HepG2 (cell line): Measurements from ENCODE around the gene NPPC. TPM values are rescaled to one million over a fixed set of nuclear protein-coding genes. Genes with fewer than 3 reads are reported as not detected.
A peak's percentile ranks its signal among the peaks of the same experiment; 100 is the strongest.

Source experiments
- ATAC-seq: fragments of 200-7000 bp; cut with Tn5 transposase; 3 replicates; pipeline ENCODE4 v1.9.1; 2020; ENCODE audit warnings: mild to moderate bottlenecking, moderate library complexity
- BruUV-seq: library from RNA; stranded (reverse); fragments of 400-500 nt; replicated peaks from 2 replicates; lab custom pipeline; 2021; lab: Mats Ljungman, UMichigan
- CTCF ChIA-PET: fragments of 300-600 bp; formaldehyde crosslinking; extraction: SDS; loops from one replicate; lab custom pipeline; 2021; ENCODE audit warnings: low total read pairs, inconsistent platforms, low intra/inter-chr PET ratio; lab: Yijun Ruan, JAX
- POLR2A ChIA-PET: fragments of 350-600 bp; sonication (Branson Sonifier 250); formaldehyde crosslinking; loops from one replicate; lab custom pipeline; 2020; ENCODE audit warnings: antibody characterized with exemption, inconsistent platforms; lab: Yijun Ruan, JAX
- DNase-seq: peaks from one replicate; pipeline ENCODE4 v3.0.0-alpha.2; 2015; ENCODE audit warnings: low spot score
- FAIRE-seq: peaks from 3 replicates; lab custom pipeline; 2011; peaks lifted over from hg19 to GRCh38; lab: Jason Lieb, UNC
- H2AFZ ChIP-seq: one replicate; pipeline ENCODE4 v1.6.1; 2011; ENCODE audit warnings: low read length, inconsistent platforms
- H3K27ac ChIP-seq: fragments of 300-600 bp; 3 replicates; pipeline ENCODE4 v1.8.0; 2011; ENCODE audit warnings: mixed run types, mild to moderate bottlenecking, mixed read lengths, low read length, inconsistent platforms; ENCODE audit not compliant: insufficient read depth; ENCODE audit errors: extremely low read length
- H3K27me3 ChIP-seq, 2 experiments: fragments of 200-600 bp in 1 of 2; 2 replicates in 1 of 2; 3 replicates in 1 of 2; pipeline versions ENCODE4 v1.6.0 to v1.8.0; 2011; ENCODE audit warnings: low read length in 2 of 2, mild to moderate bottlenecking in 2 of 2, moderate library complexity in 2 of 2, inconsistent platforms in 1 of 2; ENCODE audit not compliant: insufficient read depth in 2 of 2, control insufficient read depth in 1 of 2
- H3K36me3 ChIP-seq, 2 experiments: fragments of 200-600 bp in 1 of 2; replicated peaks in 1 of 2; 2 replicates in 1 of 2; 3 replicates in 1 of 2; pipeline versions ENCODE4 v1.5.1 to v1.8.0; 2011; ENCODE audit warnings: low read length in 2 of 2, inconsistent platforms in 1 of 2; ENCODE audit not compliant: insufficient read depth in 2 of 2, control insufficient read depth in 1 of 2
- H3K4me1 ChIP-seq: 2 replicates; pipeline ENCODE4 v1.5.1; 2012; ENCODE audit warnings: low read length, inconsistent platforms; ENCODE audit not compliant: insufficient read depth
- H3K4me2 ChIP-seq: 2 replicates; pipeline ENCODE4 v1.6.0; 2011; ENCODE audit warnings: low read depth, low read length, inconsistent platforms
- H3K4me3 ChIP-seq, 3 experiments: fragments of 200-600 bp in 1 of 3; sonication (generic), shearing (Covaris generic) in 1 of 3; replicated peaks in 1 of 3; 2 replicates each; pipeline ENCODE4 v1.5.1; 2011 to 2016; ENCODE audit warnings: low read length in 3 of 3, inconsistent platforms in 2 of 3, low read depth in 2 of 3, mild to moderate bottlenecking in 2 of 3, control low read depth in 1 of 3, mixed read lengths in 1 of 3; ENCODE audit not compliant: insufficient read depth in 1 of 3
- H3K79me2 ChIP-seq: one replicate; pipeline ENCODE4 v1.6.1; 2011; ENCODE audit warnings: low read length, inconsistent platforms; ENCODE audit not compliant: insufficient read depth
- H3K9ac ChIP-seq: 2 replicates; pipeline ENCODE4 v1.6.0; 2011; ENCODE audit warnings: mild to moderate bottlenecking, low read depth, low read length, inconsistent platforms; ENCODE audit not compliant: insufficient read depth
- H3K9me3 ChIP-seq: 2 replicates; pipeline ENCODE4 v1.5.1; 2012; ENCODE audit warnings: mild to moderate bottlenecking, low read length
- H4K20me1 ChIP-seq: 2 replicates; pipeline ENCODE4 v1.6.0; 2011; ENCODE audit warnings: inconsistent platforms, mild to moderate bottlenecking, low read length, moderate library complexity; ENCODE audit not compliant: insufficient read depth
- CENPBD1 ChIP-seq: sonication (generic); formaldehyde crosslinking; IDR thresholded peaks from 2 replicates; pipeline ENCODE4 v1.8.0; 2022; ENCODE audit warnings: missing genetic modification reagents, low read depth, mild to moderate bottlenecking, borderline replicate concordance
- CHD2 ChIP-seq: IDR thresholded peaks from 2 replicates; pipeline ENCODE4 v1.6.1; 2011; ENCODE audit warnings: low read depth, low read length, improper control_type of control experiment
- PLRG1 ChIP-seq: fragments of 450-650 bp; conservative IDR thresholded peaks from 2 replicates; pipeline ENCODE4 v1.6.1; 2016
- SAFB2 ChIP-seq: sonication (generic); formaldehyde crosslinking; IDR thresholded peaks from 2 replicates; pipeline ENCODE4 v1.5.1; 2020; ENCODE audit warnings: missing genetic modification reagents, low read depth, mild to moderate bottlenecking, borderline replicate concordance
- ZNF263 ChIP-seq: sonication (generic); formaldehyde crosslinking; IDR thresholded peaks from 2 replicates; pipeline ENCODE4 v1.4.0; 2020; ENCODE audit warnings: missing genetic modification reagents
- ZNF281 ChIP-seq: sonication (generic); formaldehyde crosslinking; IDR thresholded peaks from 2 replicates; pipeline ENCODE4 v1.4.0; 2020; ENCODE audit warnings: missing genetic modification reagents, borderline replicate concordance
- ZNF451 ChIP-seq: sonication (generic); formaldehyde crosslinking; IDR thresholded peaks from 2 replicates; pipeline ENCODE4 v1.5.0; 2020; ENCODE audit warnings: mild to moderate bottlenecking, missing genetic modification reagents
- WGBS: methylation state at CpG from one replicate; pipeline ENCODE4 v1.1.6; 2017; ENCODE audit warnings: low lambda C conversion rate; 5-methylcytosine and 5-hydroxymethylcytosine counted together
- in situ Hi-C: cut with HindIII; loops from 2 replicates; pipeline ENCODE4 v1.10.0; 2017; ENCODE audit warnings: low pct_unique_long_range_greater_than_20kb; ENCODE audit not compliant: extremely low pct_ligation_motif_present
- intact Hi-C: fragments of 100-400 bp; cut with micrococcal nuclease; formaldehyde crosslinking; loops from one replicate; pipeline ENCODE4 v1.10.0; 2022; ENCODE audit not compliant: unreplicated experiment
- polyA plus RNA-seq, 8 experiments: library from polyadenylated mRNA; depleted of rRNA in 3 of 8; stranded (reverse) in 7 of 8; unstranded in 1 of 8; fragments of >200 nt; fragmentation: Illumina TruSeq in 4 of 8; extraction: Trizol in 4 of 8; gene quantifications; 2 replicates each; pipeline versions ENCODE4 v1.2.1 to v1.2.3, GENCODE V29; 2011 to 2016; ENCODE audit warnings: low read depth in 4 of 8, missing spikeins in 1 of 8, mixed read lengths in 1 of 8; ENCODE audit not compliant: insufficient read depth in 1 of 8
- total RNA-seq, 5 experiments: library from RNA; depleted of rRNA; stranded (reverse); fragments of >200 nt; fragmentation: Illumina TruSeq; extraction: Trizol; gene quantifications; 2 replicates each; pipeline ENCODE4 v1.2.3, GENCODE V29; 2016; ENCODE audit warnings: low read depth in 1 of 5

Gene NPPC
- total and polyA plus RNA-seq, 2 of the 13 experiments (the other 11 are each of a cell fraction or from before 2014, with no cell fraction given): 0.11 TPM; not detected in 1

GRCh38 chr2:231894566-231895380 lies 31.4 kb downstream of the NPPC start:
- H3K79me2 ChIP-seq: no peaks in the 10 kb centered on the region
- POLR2A ChIA-PET: no interaction called here
- no peak overlapping the region for H3K4me3 ChIP-seq
- H3K27ac ChIP-seq: no peak overlapping the region
- no peaks in the 10 kb centered on the region for H3K36me3 ChIP-seq
- H3K9me3 ChIP-seq: no peaks in the 10 kb centered on the region
- H3K4me2 ChIP-seq: peak overlapping the region; percentile 16
- intact Hi-C loops: no loop called here
- no peaks in the 10 kb centered on the region for H4K20me1 ChIP-seq
- in situ Hi-C loops: no loop called here
- CTCF ChIA-PET: no interaction called here
- H3K27me3 ChIP-seq: peaks cover 2 to 30% of the 10 kb centered on the region in 2 experiments; a peak in 3 of 5 replicates
- no peak overlapping the region for H3K9ac ChIP-seq
- no peak overlapping the region for H2AFZ ChIP-seq
- TF ChIP-seq ZNF451 (CRISPR knock-in tag) (no peak), PLRG1 (no peak), ZNF281 (CRISPR knock-in tag) (no peak), CHD2 (peak; percentile 95)
- peaks cover 16% of the 10 kb centered on the region for H3K4me1 ChIP-seq
- DNase-seq: no peak
- 38% methylated on average over 15 of the region's 15 CpGs for WGBS
- FAIRE-seq: no peak
- BruUV-seq: no TSS peak
- ATAC-seq: peak; percentile 35; the same call in 2 of the 3 replicates

GRCh38 chr2:231891514-231891905 lies 34.7 kb downstream of the NPPC start:
- Histone ChIP-seq H3K79me2 (no peaks in the 10 kb centered on the region), H4K20me1 (no peaks in the 10 kb centered on the region), H3K9ac (no peak overlapping the region), H3K36me3 (no peaks in the 10 kb centered on the region), H3K4me2 (no peak overlapping the region), H3K4me3 (no peak overlapping the region), H2AFZ (no peak overlapping the region), H3K4me1 (peaks cover 16% of the 10 kb centered on the region), H3K9me3 (no peaks in the 10 kb centered on the region), H3K27me3 (peaks cover 4 to 34% of the 10 kb centered on the region in 2 experiments; a peak in 4 of 5 replicates)
- FAIRE-seq: no peak
- CTCF ChIA-PET: no interaction called here
- BruUV-seq: no TSS peak
- no peak for DNase-seq
- in situ Hi-C loops: no loop called here
- no peak for ATAC-seq
- 0 out of 2 replicates have a peak, but pooled peaks have one; percentile 49 for TF ChIP-seq ZNF263 (CRISPR knock-in tag)
- TF ChIP-seq CENPBD1 (CRISPR knock-in tag): no peak
- TF ChIP-seq SAFB2: no peak
- TF ChIP-seq, all 625 proteins: peak for 1
- 42% methylated on average over 11 of the region's 11 CpGs for WGBS
- no peak overlapping the region for H3K27ac ChIP-seq
- intact Hi-C loops: no loop called here
- POLR2A ChIA-PET: no interaction called here
